Femur (tissue), 1 donor: Measurements from ENCODE around the gene SAMD5.

Experiments
- DNase-seq: peaks from one replicate; pipeline ENCODE4 v3.0.0-alpha.2; 2017

The SAMD5 gene

GRCh38 chr6:147569788-147570187, 61.3 kb downstream of the SAMD5 start:
- no peak for DNase-seq

GRCh38 chr6:147570681-147571080, 62.2 kb downstream of the SAMD5 start:
- no peak for DNase-seq

- DNase-seq: no peak
Measured at GRCh38 chr6:147577488-147577887, 69.0 kb downstream of the SAMD5 start.

DNA sequence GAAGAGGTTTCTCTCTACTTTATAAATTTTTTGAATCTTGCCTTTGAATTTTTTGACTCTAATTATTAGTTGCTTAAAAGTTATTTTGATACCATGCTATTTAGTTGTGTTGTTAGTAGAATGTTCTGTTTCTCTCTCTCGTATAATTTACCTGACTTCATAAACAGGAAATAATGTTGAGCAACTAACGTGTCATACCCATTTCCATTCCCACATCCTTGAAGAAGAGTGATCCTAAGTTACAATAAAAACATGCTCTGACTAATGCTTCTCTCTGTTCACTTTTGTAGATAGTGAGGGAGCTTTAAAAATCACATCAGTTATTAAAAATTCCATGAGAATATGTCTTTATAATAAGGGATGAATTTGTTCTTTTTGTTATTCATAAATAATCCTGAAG, 69.7 kb downstream of the SAMD5 start:
- DNase-seq: no peak

- no peak for DNase-seq
Measured at GRCh38 chr6:147578883-147579282, 70.4 kb downstream of the SAMD5 start.

- no peak for DNase-seq
Measured at GRCh38 chr6:147579667-147580066, 71.2 kb downstream of the SAMD5 start.

GRCh38 chr6:147582991-147583390, 74.5 kb downstream of the SAMD5 start:
- DNase-seq: no peak

DNA sequence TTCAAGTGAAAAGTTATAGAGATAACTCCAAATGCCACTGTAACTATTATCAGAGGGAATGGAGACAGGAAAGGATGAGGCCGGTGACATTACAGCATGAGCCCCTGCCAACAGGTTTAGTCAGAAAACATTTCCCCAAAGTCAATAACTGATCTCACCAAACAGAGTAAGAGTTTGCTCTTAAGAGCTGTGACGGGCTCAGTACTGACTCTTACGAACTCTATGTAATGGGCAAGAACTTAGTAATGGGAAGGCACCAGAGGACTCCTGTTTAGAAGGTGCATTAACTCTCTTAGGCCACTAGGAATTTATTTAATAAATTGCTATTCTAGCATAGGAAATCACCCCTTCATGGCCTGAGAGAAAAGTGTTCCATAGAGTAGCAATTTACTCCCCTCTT, 76.8 kb downstream of the SAMD5 start:
- no peak for DNase-seq

- DNase-seq: peak; percentile 83
Measured at GRCh38 chr6:147586044-147586443, 77.6 kb downstream of the SAMD5 start.

GRCh38 chr6:147587907-147588306, 79.4 kb downstream of the SAMD5 start:
- DNase-seq: no peak

DNA sequence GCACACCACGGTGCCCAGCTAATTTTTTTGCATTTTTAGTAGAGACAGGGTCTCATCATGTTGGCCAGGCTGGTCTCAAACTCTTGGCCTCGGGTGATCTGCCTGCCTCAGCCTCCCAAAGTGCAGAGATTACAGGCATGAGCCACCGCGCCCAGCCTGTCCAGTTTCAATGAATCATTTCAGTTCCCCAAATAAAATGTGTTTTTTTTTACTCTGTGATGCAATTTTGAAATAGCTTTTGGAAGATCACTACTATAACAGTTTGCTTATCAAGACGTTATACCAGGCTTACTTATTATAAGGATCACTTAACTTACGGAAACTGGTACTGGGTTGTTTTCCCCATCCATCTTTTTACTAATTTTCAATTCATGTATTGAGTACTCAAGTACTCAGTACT, 80.0 kb downstream of the SAMD5 start:
- DNase-seq: no peak

GRCh38 chr6:147589739-147590250, 81.3 kb downstream of the SAMD5 start:
- no peak for DNase-seq

DNA sequence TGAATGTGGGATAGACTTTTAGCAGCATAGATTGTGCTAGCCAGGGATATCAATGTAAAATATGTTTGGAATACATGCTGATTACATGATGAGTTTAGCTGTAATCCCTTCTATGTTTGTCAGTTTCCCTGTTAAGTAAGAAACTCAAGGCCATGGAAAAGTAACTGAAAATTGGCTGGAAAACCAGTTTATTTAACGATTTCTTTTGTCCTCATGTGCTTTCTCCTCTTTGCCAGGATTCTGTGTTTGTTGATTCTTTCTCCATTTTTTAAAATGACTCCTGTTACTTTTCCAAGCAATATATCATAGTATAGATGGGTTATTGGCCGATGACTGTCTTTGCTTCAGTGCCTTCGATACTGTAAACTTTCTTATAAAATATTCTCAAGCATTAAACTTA, 87.5 kb downstream of the SAMD5 start:
- DNase-seq: no peak

DNA sequence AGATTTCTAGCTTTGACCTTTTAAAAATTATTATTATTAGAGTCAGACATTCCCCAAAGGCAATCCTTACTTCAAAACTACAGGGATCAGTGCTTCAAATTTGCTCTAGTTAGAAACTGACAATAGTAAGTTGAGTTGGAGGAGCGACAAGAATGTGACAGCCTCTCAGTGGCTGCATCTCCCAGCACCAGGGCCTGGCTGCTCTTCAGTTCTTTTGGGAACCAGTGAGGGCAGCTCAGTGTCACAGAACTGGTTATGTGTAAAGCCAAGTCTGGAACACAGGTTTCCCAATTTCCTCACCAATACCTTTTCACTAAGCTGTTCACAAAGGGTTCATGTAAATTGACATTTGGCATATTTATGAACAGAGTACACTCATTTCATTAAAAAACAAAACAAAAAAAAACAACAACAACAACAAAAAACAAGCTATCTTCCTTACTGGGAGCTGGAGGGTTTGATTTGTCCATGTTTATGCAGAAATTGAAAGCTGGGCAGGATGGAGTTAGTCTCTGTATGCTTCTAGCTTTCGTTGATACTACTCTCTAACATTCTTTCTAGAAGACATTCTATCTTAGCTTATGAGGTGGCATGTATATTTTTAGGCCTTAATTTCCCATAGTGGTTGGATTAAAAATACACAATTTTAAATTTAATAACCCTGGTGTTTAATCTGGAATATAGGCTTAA, 95.0 kb downstream of the SAMD5 start:
- DNase-seq: no peak

GRCh38 chr6:147604373-147604772, 95.9 kb downstream of the SAMD5 start:
- DNase-seq: no peak

GRCh38 chr6:147611992-147612391, 103.5 kb downstream of the SAMD5 start:
- DNase-seq: no peak

GRCh38 chr6:147614501-147614900, 106.0 kb downstream of the SAMD5 start:
- no peak for DNase-seq

GRCh38 chr6:147615659-147616456, 107.4 kb downstream of the SAMD5 start:
- DNase-seq: no peak

DNA sequence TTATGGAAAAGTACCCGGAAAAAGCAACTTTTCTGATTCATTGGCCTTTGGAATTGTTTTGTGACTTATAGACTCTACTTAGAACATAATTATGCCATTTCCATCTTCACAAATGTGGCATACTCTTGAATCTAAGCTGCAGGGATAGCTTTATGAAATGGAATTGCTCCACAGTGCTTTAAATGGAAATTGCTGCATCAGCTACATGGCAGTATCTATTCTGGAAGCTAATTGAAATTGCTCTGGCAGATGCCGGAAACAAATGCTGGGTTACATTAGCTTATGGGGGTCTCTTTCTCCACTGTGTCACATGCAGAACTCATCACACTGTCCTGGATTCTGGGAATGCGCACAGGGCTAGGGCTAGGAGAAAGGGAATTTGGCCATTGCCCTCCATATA, 108.9 kb downstream of the SAMD5 start:
- DNase-seq: no peak

DNA sequence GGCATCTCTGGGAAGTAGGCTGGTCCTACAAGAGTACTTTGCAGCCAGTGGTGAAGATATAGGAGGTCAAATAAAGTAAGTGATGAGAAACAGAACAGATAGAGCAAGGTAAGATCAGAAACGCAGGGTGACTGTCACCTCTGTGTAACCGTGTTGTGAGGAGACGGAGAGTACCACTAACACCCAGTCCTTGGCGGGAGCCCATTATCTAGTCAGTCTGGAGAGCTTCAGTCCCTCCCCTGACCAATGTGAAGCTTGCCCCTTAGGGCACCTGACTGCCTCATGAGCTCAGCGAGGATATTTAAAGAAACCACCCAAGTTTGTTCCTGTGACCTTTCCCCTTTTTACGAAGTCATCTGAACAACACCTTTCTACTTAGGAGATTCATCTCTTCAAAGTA, 110.0 kb downstream of the SAMD5 start:
- DNase-seq: no peak

DNA sequence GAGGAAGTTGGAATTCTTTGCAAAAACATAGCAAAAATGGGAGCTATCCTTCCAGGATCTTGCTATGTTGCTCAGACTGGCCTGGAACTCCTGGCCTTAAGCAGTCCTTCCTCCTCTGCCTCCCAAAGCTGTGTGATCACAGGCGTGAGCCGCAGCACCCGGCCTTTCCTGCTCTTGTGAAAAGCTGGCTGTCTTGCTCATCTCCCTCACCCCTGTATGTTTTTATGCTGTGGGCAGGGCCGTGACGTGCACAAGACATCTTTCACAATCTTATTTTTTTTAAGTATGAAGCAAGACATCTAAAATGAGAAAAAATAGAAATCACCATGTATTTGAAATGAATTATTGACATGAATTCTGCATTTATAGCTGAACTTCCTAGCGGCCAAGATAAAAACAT, 110.4 kb downstream of the SAMD5 start:
- no peak for DNase-seq
